ENCODE results near the gene UGDH. TPM values are rescaled to one million over a fixed set of nuclear protein-coding genes. Genes with fewer than 3 reads are reported as not detected.

Gene UGDH
- total RNA-seq, 3 donors from 2014 or later = 148 to 352 (median 263) TPM

- TF ChIP-seq CTCF (IDR thresholded peaks at IDR 0.05) = no peak
- ATAC-seq = peak; percentile 41
- Histone ChIP-seq H3K4me3 (peak overlapping the region; percentile 79), H3K36me3 (ENCODE audit: low read depth) (no peaks in the 10 kb centered on the region), H3K4me1 (ENCODE audit: low read depth) (peaks cover 21% of the 10 kb centered on the region), H3K9me3 (peaks cover 4% of the 10 kb centered on the region)
- intact Hi-C loops (cut with DNase I, micrococcal nuclease) = loop anchor here (5.0 to 10.0 kb wide), 2 partner anchors 107 to 109 kb away; partner anchors contain the start of gene SMIM14 (in 2 of the 2)
- peak in 1 of 3 donors; percentile 89 for DNase-seq
Observed at GRCh38 chr4:39528061-39528465, 824 bp upstream of the UGDH start.

- H3K4me1 ChIP-seq (ENCODE audit: low read depth) = peaks cover 26% of the 10 kb centered on the region
- peak overlapping the region; percentile 79 for H3K4me3 ChIP-seq
- intact Hi-C loops (cut with DNase I, micrococcal nuclease) = loop anchor here (5.0 to 10.0 kb wide), 2 partner anchors 108 to 110 kb away; partner anchors contain the start of gene SMIM14 (in 2 of the 2)
- ATAC-seq = no peak
- DNase-seq = no peak
- peaks cover 4% of the 10 kb centered on the region for H3K9me3 ChIP-seq
- no peak for TF ChIP-seq CTCF (IDR thresholded peaks at IDR 0.05)
- no peaks in the 10 kb centered on the region for H3K36me3 ChIP-seq (ENCODE audit: low read depth)
Observed at GRCh38 chr4:39526765-39527295, 409 bp downstream of the UGDH start.

- intact Hi-C loops (cut with DNase I, micrococcal nuclease) = loop anchor here (5.0 to 10.0 kb wide), 2 partner anchors 109 to 111 kb away; partner anchors contain the start of gene SMIM14 (in 2 of the 2)
- DNase-seq (no peak), ATAC-seq (no peak)
- Histone ChIP-seq H3K36me3 (ENCODE audit: low read depth) (no peaks in the 10 kb centered on the region), H3K4me3 (peak overlapping the region; percentile 79), H3K9me3 (no peaks in the 10 kb centered on the region), H3K4me1 (ENCODE audit: low read depth) (peaks cover 26% of the 10 kb centered on the region)
- no peak for TF ChIP-seq CTCF (IDR thresholded peaks at IDR 0.05)
Observed at GRCh38 chr4:39525822-39526690, 1.2 kb downstream of the UGDH start.

- Histone ChIP-seq H3K4me3 (no peak overlapping the region), H3K4me1 (ENCODE audit: low read depth) (peaks cover 26% of the 10 kb centered on the region)
- no peak for ATAC-seq
Observed at GRCh38 chr4:39524161-39524957, 2.9 kb downstream of the UGDH start.

More at GRCh38 chr4:39524161-39524957, 2.9 kb downstream of the UGDH start:
- intact Hi-C loops (cut with DNase I, micrococcal nuclease) = loop anchor here in 1 of 2 donors (10.0 kb wide), 1 partner anchor 110 kb away; the partner anchor contains the start of gene SMIM14
- no peak for DNase-seq
- Histone ChIP-seq H3K36me3 (ENCODE audit: low read depth) (no peaks in the 10 kb centered on the region), H3K9me3 (no peaks in the 10 kb centered on the region)
- no peak for TF ChIP-seq CTCF (IDR thresholded peaks at IDR 0.05)
